CD4-positive, alpha-beta memory T cell (primary cell): ENCODE results near the gene MT4. TPM values are rescaled to one million over a fixed set of nuclear protein-coding genes. Genes with fewer than 3 reads are reported as not detected.
A peak's percentile ranks its signal among the peaks of the same experiment; 100 is the strongest.

Experiments
- CTCF ChIA-PET: fragments of 350-600 bp; sonication (Branson Sonifier 250); formaldehyde crosslinking; loops from one replicate; lab custom pipeline; 2021; ENCODE audit warnings: inconsistent platforms; ENCODE audit not compliant: partially characterized antibody; lab: Charles Lee
- POLR2A ChIA-PET: fragments of 350-600 bp; sonication (Branson Sonifier 250); formaldehyde crosslinking; loops from one replicate; lab custom pipeline; 2021; ENCODE audit not compliant: partially characterized antibody; lab: Charles Lee
- DNase-seq, 5 donors: peaks; one replicate each; pipeline versions ENCODE4 v3.0.0 to v3.0.0-alpha.2; 2020 to 2022; ENCODE audit warnings: mixed read lengths in 1 of 5
- H3K27ac ChIP-seq: one replicate; pipeline ENCODE4 v1.7.0; 2013; ENCODE audit warnings: low read depth, low read length
- H3K27me3 ChIP-seq: 2 replicates; pipeline ENCODE4 v1.7.0; 2013; ENCODE audit warnings: mild to moderate bottlenecking, low read length, moderate library complexity; ENCODE audit not compliant: insufficient read depth
- H3K36me3 ChIP-seq: 2 replicates; pipeline ENCODE4 v1.7.0; 2013; ENCODE audit warnings: mild to moderate bottlenecking, low read length, moderate library complexity; ENCODE audit not compliant: insufficient read depth
- H3K4me1 ChIP-seq: 2 replicates; pipeline ENCODE4 v1.7.0; 2013; ENCODE audit warnings: mild to moderate bottlenecking, low read length, moderate library complexity; ENCODE audit not compliant: insufficient read depth
- H3K4me3 ChIP-seq, 2 donors: one replicate each; pipeline ENCODE4 v1.7.0; 2013; ENCODE audit warnings: low read length in 2 of 2, mild to moderate bottlenecking in 1 of 2
- H3K9me3 ChIP-seq, 2 donors: one replicate each; pipeline ENCODE4 v1.7.0; 2013; ENCODE audit warnings: low read length in 2 of 2, control low read depth in 1 of 2; ENCODE audit not compliant: control insufficient read depth in 1 of 2
- H3K27ac Mint-ChIP-seq, 7 donors: one replicate each; pipeline ENCODE4 v1.8.0; 2020 to 2021; ENCODE audit warnings: mixed read lengths in 7 of 7, mild to moderate bottlenecking in 6 of 7, inconsistent platforms in 3 of 7, moderate library complexity in 3 of 7
- H3K27me3 Mint-ChIP-seq, 2 donors: one replicate each; pipeline ENCODE4 v1.8.0; 2020 to 2021; ENCODE audit warnings: mixed read lengths in 2 of 2
- H3K36me3 Mint-ChIP-seq, 2 donors: one replicate each; pipeline ENCODE4 v1.8.0; 2020 to 2021; ENCODE audit warnings: mixed read lengths in 2 of 2, inconsistent platforms in 1 of 2, mild to moderate bottlenecking in 1 of 2
- H3K4me1 Mint-ChIP-seq, 4 donors: one replicate each; pipeline ENCODE4 v1.8.0; 2020 to 2021; ENCODE audit warnings: mixed read lengths in 4 of 4, mild to moderate bottlenecking in 1 of 4
- H3K4me3 Mint-ChIP-seq, 8 donors: one replicate each; pipeline ENCODE4 v1.8.0; 2020 to 2021; ENCODE audit warnings: mixed read lengths in 8 of 8, mild to moderate bottlenecking in 7 of 8, moderate library complexity in 6 of 8, inconsistent platforms in 3 of 8
- H3K9me3 Mint-ChIP-seq, 8 donors: one replicate each; pipeline ENCODE4 v1.8.0; 2020 to 2021; ENCODE audit warnings: mixed read lengths in 8 of 8, mild to moderate bottlenecking in 5 of 8, inconsistent platforms in 3 of 8, moderate library complexity in 1 of 8
- intact Hi-C: fragments of 100-400 bp; cut with micrococcal nuclease; formaldehyde crosslinking; loops from one replicate; pipeline ENCODE4 v1.15.1; 2023
- polyA plus RNA-seq, 2 donors: library from polyadenylated mRNA; unstranded; fragments of 300-500 nt; fragmentation: Illumina TruSeq; gene quantifications; one replicate each; pipeline ENCODE4 v1.2.3, GENCODE V29; 2021
- total RNA-seq, 2 experiments: library from RNA; stranded (reverse); gene quantifications; one replicate each; pipeline ENCODE4 v1.2.3, GENCODE V29; 2021

Gene MT4
- total RNA-seq, result not detected
- not detected for polyA plus RNA-seq

DNA sequence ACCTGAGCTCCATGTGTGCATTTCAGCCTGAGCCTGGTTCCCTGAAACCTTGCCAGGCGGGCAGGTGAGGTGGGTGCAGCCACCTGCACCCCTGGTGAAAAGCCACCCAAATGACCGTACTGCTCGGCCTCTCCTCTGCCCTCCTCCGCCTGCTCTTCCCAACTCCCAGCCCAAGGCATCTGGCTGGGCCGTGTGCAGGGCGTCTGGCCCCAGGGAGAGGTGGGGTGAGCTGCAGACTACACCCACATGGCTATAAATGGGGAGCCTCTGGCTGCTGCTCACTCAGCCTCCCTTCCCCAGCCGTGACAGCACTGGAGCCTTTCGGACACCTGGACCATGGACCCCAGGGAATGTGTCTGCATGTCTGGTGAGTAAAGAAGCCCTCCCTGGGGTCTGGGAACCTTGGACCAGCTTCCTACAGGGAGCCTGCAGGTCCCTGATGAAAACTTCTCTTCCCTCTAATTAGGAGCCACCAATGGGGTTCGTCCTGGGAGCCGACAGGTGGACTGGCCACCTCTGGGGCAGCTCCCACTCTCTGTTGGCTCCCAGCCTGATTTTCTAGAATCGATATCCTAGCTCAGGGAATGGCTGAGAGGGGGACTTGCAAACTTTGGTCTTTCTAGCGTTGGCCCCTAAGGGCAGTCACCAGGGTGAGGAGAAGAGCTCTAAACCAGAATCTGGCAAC lies at the start of gene MT4:
Gene MT4 (plus strand): TSS at position 281 of the 685 bp plus-strand sequence. CDS start 56 bp downstream, at position 337.
- no peak for DNase-seq
- no peaks in the 10 kb centered on the region for H3K27me3 ChIP-seq
- ChIA-PET POLR2A (no interaction called here), CTCF (interaction anchor here (3.1 kb wide), 1 partner anchor 12 kb away, joined by 11 read pairs; no protein-coding TSS in a partner anchor)
- H3K4me3 ChIP-seq, result no peak within 1 kb of the TSS
- no peaks in the 10 kb centered on the region for H3K9me3 ChIP-seq
- Mint-ChIP-seq H3K9me3 (peaks cover 0 to 2% (median 0%) of the 10 kb centered on the region in 8 donors), H3K27me3 (peaks cover 6 to 8% of the 10 kb centered on the region in 2 donors), H3K27ac (peak within 1 kb of the TSS in 1 of 7 donors; percentile 18), H3K4me3 (no peak within 1 kb of the TSS), H3K36me3 (no peaks in the 10 kb centered on the region), H3K4me1 (no peaks in the 10 kb centered on the region)
- H3K27ac ChIP-seq, result no peak within 1 kb of the TSS
- H3K4me1 ChIP-seq, result no peaks in the 10 kb centered on the region
- intact Hi-C loops, result no loop called here
- H3K36me3 ChIP-seq, result no peaks in the 10 kb centered on the region

DNA sequence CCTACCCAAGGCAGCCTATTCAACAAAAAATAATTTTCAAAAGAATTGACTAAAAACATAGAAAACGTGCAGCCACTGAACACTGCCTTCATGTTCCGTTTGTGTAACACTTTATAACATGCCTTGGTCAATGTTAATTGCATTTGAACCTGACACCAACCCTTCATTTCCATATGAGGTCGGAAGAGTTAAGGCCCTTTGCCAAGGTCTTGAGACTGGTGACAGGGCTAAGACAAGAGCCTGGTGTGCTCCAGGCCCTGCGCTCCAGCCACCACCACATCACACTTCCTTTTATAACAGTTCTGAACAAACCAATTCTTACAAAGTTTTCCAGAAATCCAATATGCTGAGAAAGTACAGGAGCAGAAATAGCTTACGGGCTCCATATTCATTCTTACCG lies 49.2 kb upstream of the MT4 start:
- no peaks in the 10 kb centered on the region for H3K27me3 ChIP-seq
- ChIA-PET POLR2A (interaction anchor here (0.6 kb wide), 1 partner anchor 65 kb away, joined by 3 read pairs; the partner anchor contains the start of genes NUDT21 and OGFOD1), CTCF (interaction anchor here (1.5 to 2.9 kb wide), 4 partner anchors 9 to 186 kb away, joined by 4 to 12 read pairs (median 10); no protein-coding TSS in a partner anchor)
- H3K9me3 ChIP-seq, result no peaks in the 10 kb centered on the region
- Mint-ChIP-seq H3K27ac (peak overlapping the region in 3 of 7 donors; percentile 7 to 43 (median 23)), H3K4me3 (peak overlapping the region in 1 of 8 donors; percentile 36), H3K9me3 (peaks cover 0 to 2% (median 0%) of the 10 kb centered on the region in 8 donors), H3K36me3 (peaks cover 16% of the 10 kb centered on the region in 2 donors), H3K4me1 (peaks cover 49 to 68% (median 58%) of the 10 kb centered on the region in 4 donors), H3K27me3 (no peaks in the 10 kb centered on the region)
- no peak overlapping the region for H3K4me3 ChIP-seq
- no peak for DNase-seq
- H3K4me1 ChIP-seq, result peaks cover 32% of the 10 kb centered on the region
- intact Hi-C loops, result no loop called here
- H3K36me3 ChIP-seq, result peaks cover 19% of the 10 kb centered on the region
- no peak overlapping the region for H3K27ac ChIP-seq

DNA sequence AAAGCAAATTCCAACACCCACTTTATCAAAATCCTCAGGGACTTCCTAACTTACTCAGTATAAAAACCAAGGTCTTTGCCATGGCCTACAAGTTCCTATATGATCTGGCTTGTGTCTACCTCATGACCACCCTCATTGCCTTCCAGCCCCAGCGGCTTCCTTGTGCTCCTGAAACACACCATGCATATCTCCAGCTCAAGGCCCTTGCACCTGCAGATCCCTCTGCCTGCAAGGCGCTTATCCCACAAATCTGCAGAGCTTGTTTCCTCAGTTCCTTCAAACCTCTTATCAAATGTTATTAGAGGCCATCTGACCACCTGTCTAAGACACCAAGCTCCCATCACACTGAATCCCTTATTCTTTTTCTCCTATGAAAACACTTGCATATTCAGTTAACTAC lies 47.7 kb upstream of the MT4 start:
- H3K4me3 Mint-ChIP-seq, result peak overlapping the region in 3 of 8 donors; percentile 24 to 39 (median 39)
- POLR2A ChIA-PET, result interaction anchor here (0.6 to 1.6 kb wide), 4 partner anchors 59 to 184 kb away, joined by 3 to 4 read pairs (median 3); partner anchors contain the start of genes MT2A, NUDT21 and OGFOD1
- no peaks in the 10 kb centered on the region for H3K9me3 ChIP-seq
- H3K27ac Mint-ChIP-seq, result peak overlapping the region in 6 of 7 donors; percentile 17 to 82 (median 62)
- H3K4me1 Mint-ChIP-seq, result peaks cover 48 to 69% (median 59%) of the 10 kb centered on the region in 4 donors
- H3K36me3 ChIP-seq, result peaks cover 11% of the 10 kb centered on the region
- no peak overlapping the region for H3K4me3 ChIP-seq
- no peak for DNase-seq
- peaks cover 37% of the 10 kb centered on the region for H3K4me1 ChIP-seq
- peaks cover 0 to 2% (median 0%) of the 10 kb centered on the region in 8 donors for H3K9me3 Mint-ChIP-seq
- H3K27me3 ChIP-seq, result no peaks in the 10 kb centered on the region
- peaks cover 3 to 5% of the 10 kb centered on the region in 2 donors for H3K36me3 Mint-ChIP-seq
- intact Hi-C loops, result no loop called here
- CTCF ChIA-PET, result interaction anchor here (1.3 to 2.9 kb wide), 5 partner anchors 10 to 184 kb away, joined by 3 to 12 read pairs (median 8); no protein-coding TSS in a partner anchor
- H3K27ac ChIP-seq, result no peak overlapping the region
- H3K27me3 Mint-ChIP-seq, result no peaks in the 10 kb centered on the region

GRCh38 chr16:56518425-56518824 lies 46.4 kb upstream of the MT4 start:
- Mint-ChIP-seq H3K27me3 (no peaks in the 10 kb centered on the region), H3K27ac (peak overlapping the region in 6 of 7 donors; percentile 25 to 89 (median 66)), H3K36me3 (peaks cover 0 to 3% of the 10 kb centered on the region in 2 donors), H3K4me3 (peak overlapping the region; percentile 86 to 90 (median 88)), H3K9me3 (peaks cover 0 to 4% (median 0%) of the 10 kb centered on the region in 8 donors), H3K4me1 (peaks cover 44 to 69% (median 54%) of the 10 kb centered on the region in 4 donors)
- H3K27ac ChIP-seq, result no peak overlapping the region
- H3K4me1 ChIP-seq, result peaks cover 37% of the 10 kb centered on the region
- no peak overlapping the region for H3K4me3 ChIP-seq
- no peaks in the 10 kb centered on the region for H3K9me3 ChIP-seq
- intact Hi-C loops, result no loop called here
- no peak for DNase-seq
- ChIA-PET POLR2A (interaction anchor here (0.8 to 1.6 kb wide), 3 partner anchors 58 to 183 kb away, joined by 3 to 4 read pairs (median 4); no protein-coding TSS in a partner anchor), CTCF (interaction anchor here (0.8 to 2.9 kb wide), 5 partner anchors 11 to 184 kb away, joined by 3 to 12 read pairs (median 5); no protein-coding TSS in a partner anchor)
- H3K36me3 ChIP-seq, result no peaks in the 10 kb centered on the region
- no peaks in the 10 kb centered on the region for H3K27me3 ChIP-seq

- CTCF ChIA-PET, result interaction anchor here (0.6 to 1.6 kb wide), 2 partner anchors 183 to 227 kb away, joined by 4 to 7 read pairs; no protein-coding TSS in a partner anchor
- Histone ChIP-seq H3K27ac (peak within 1 kb of the TSS; percentile 73), H3K9me3 (no peaks in the 10 kb centered on the region), H3K4me3 (peak within 1 kb of the TSS; percentile 63 to 93), H3K4me1 (peaks cover 37% of the 10 kb centered on the region), H3K36me3 (no peaks in the 10 kb centered on the region), H3K27me3 (no peaks in the 10 kb centered on the region)
- POLR2A ChIA-PET, result interaction anchor here (0.6 to 1.8 kb wide), 10 partner anchors 8 to 412 kb away, joined by 3 to 11 read pairs (median 4); partner anchors contain the start of genes MT2A, NUDT21 and OGFOD1
- H3K36me3 Mint-ChIP-seq, result no peaks in the 10 kb centered on the region
- DNase-seq, result peak; percentile 88 to 92 (median 91)
- H3K4me3 Mint-ChIP-seq, result peak within 1 kb of the TSS; percentile 86 to 90 (median 88)
- H3K27me3 Mint-ChIP-seq, result no peaks in the 10 kb centered on the region
- peak within 1 kb of the TSS; percentile 82 to 93 (median 92) for H3K27ac Mint-ChIP-seq
- H3K9me3 Mint-ChIP-seq, result peaks cover 0 to 4% (median 0%) of the 10 kb centered on the region in 8 donors
- peaks cover 37 to 59% (median 44%) of the 10 kb centered on the region in 4 donors for H3K4me1 Mint-ChIP-seq
- intact Hi-C loops, result loop anchor here (1.0 kb wide), 1 partner anchor 68 kb away; the partner anchor contains the start of genes NUDT21 and OGFOD1
Measured at GRCh38 chr16:56519459-56520250, 45.2 kb upstream of the MT4 start, which contains the start of gene BBS2. Gene BBS2 (minus strand): TSS chr16:56520024. CDS start chr16:56519862, 162 bp downstream.

- CTCF ChIA-PET, result interaction anchor here (0.6 to 1.6 kb wide), 2 partner anchors 182 to 226 kb away, joined by 4 to 7 read pairs; no protein-coding TSS in a partner anchor
- Mint-ChIP-seq H3K4me1 (peaks cover 32 to 53% (median 39%) of the 10 kb centered on the region in 4 donors), H3K27me3 (no peaks in the 10 kb centered on the region), H3K9me3 (peaks cover 0 to 4% (median 0%) of the 10 kb centered on the region in 8 donors), H3K4me3 (peak overlapping the region; percentile 86 to 90 (median 88)), H3K36me3 (no peaks in the 10 kb centered on the region), H3K27ac (peak overlapping the region; percentile 82 to 93 (median 92))
- POLR2A ChIA-PET, result interaction anchor here (0.6 to 1.8 kb wide), 8 partner anchors 9 to 411 kb away, joined by 3 to 11 read pairs (median 4); partner anchors contain the start of genes MT2A, NUDT21 and OGFOD1
- peak overlapping the region in 1 of 2 donors; percentile 93 for H3K4me3 ChIP-seq
- H3K4me1 ChIP-seq, result peaks cover 37% of the 10 kb centered on the region
- intact Hi-C loops, result loop anchor here (1.0 kb wide), 1 partner anchor 69 kb away; the partner anchor contains the start of genes NUDT21 and OGFOD1
- H3K27ac ChIP-seq, result peak overlapping the region; percentile 73
- no peaks in the 10 kb centered on the region for H3K27me3 ChIP-seq
- no peaks in the 10 kb centered on the region for H3K36me3 ChIP-seq
- no peak for DNase-seq
- H3K9me3 ChIP-seq, result no peaks in the 10 kb centered on the region
Measured at GRCh38 chr16:56520251-56520577, 44.7 kb upstream of the MT4 start.
